GM18907 (cell line): Measurements from ENCODE around the gene TMEM139.
"Not testable (repeated sequence)": the region's sequence is repeated elsewhere in the genome, so short reads cannot be mapped to it uniquely, and the experiment has no call there.

ENCODE experiments used
- ATAC-seq: cut with Tn5 transposase; IDR thresholded peaks from one replicate; pipeline ENCODE4 v1.9.1; 2021; ENCODE audit warnings: mild to moderate bottlenecking, moderate library complexity; ENCODE audit not compliant: unreplicated experiment

The TMEM139 gene

GRCh38 chr7:143287935-143288826 lies 3.4 kb downstream of the TMEM139 start, which contains the start of gene CASP2:
TSS of gene CASP2 (plus strand) at chr7:143288351. CDS start at chr7:143288456, 105 bp downstream.
- peak; percentile 91 for ATAC-seq

- ATAC-seq = no peak
Observed at GRCh38 chr7:143288836-143289235, 4.1 kb downstream of the TMEM139 start.

- ATAC-seq = no peak
Observed at GRCh38 chr7:143289421-143289820, 4.7 kb downstream of the TMEM139 start.

GRCh38 chr7:143289888-143290287 lies 5.1 kb downstream of the TMEM139 start:
- ATAC-seq = not testable (repeated sequence)

GRCh38 chr7:143290293-143290692 lies 5.5 kb downstream of the TMEM139 start:
- ATAC-seq = no peak

- no peak for ATAC-seq
Observed at GRCh38 chr7:143292876-143293275, 8.1 kb downstream of the TMEM139 start.

GRCh38 chr7:143295870-143296269 lies 11.1 kb downstream of the TMEM139 start:
- ATAC-seq = no peak

- ATAC-seq = no peak
Observed at GRCh38 chr7:143296686-143297085, 11.9 kb downstream of the TMEM139 start.

- no peak for ATAC-seq
Observed at GRCh38 chr7:143299346-143299745, 14.6 kb downstream of the TMEM139 start.

GRCh38 chr7:143299840-143300239 lies 15.1 kb downstream of the TMEM139 start:
- ATAC-seq = no peak

GRCh38 chr7:143300959-143301935 lies 16.5 kb downstream of the TMEM139 start:
- ATAC-seq = no peak

- ATAC-seq = no peak
Observed at GRCh38 chr7:143303733-143304132, 19.0 kb downstream of the TMEM139 start.

GRCh38 chr7:143304938-143305337 lies 20.2 kb downstream of the TMEM139 start:
- no peak for ATAC-seq

- ATAC-seq = no peak
Observed at GRCh38 chr7:143305423-143306070, 20.8 kb downstream of the TMEM139 start.

- no peak for ATAC-seq
Observed at GRCh38 chr7:143308632-143309031, 23.9 kb downstream of the TMEM139 start.

- ATAC-seq = no peak
Observed at GRCh38 chr7:143314127-143314526, 29.4 kb downstream of the TMEM139 start.

GRCh38 chr7:143315776-143316175 lies 31.0 kb downstream of the TMEM139 start, which contains the start of gene CLCN1:
TSS of gene CLCN1 (plus strand) at chr7:143316111. CDS start at chr7:143316213, 102 bp downstream.
- no peak for ATAC-seq

GRCh38 chr7:143316492-143316891 lies 31.7 kb downstream of the TMEM139 start:
- ATAC-seq = no peak

- ATAC-seq = no peak
Observed at GRCh38 chr7:143318661-143319060, 33.9 kb downstream of the TMEM139 start.

GRCh38 chr7:143320620-143321019 lies 35.9 kb downstream of the TMEM139 start:
- no peak for ATAC-seq

GRCh38 chr7:143321242-143321641 lies 36.5 kb downstream of the TMEM139 start:
- ATAC-seq = no peak
